Natural killer cell (primary cell): Measurements from ENCODE around the gene RC3H1. TPM values are rescaled to one million over a fixed set of nuclear protein-coding genes. Genes with fewer than 3 reads are reported as not detected.
A peak's percentile ranks its signal among the peaks of the same experiment; 100 is the strongest.

Experiments
- ATAC-seq, 3 donors: fragments of 150-1000 bp in 2 of 3; fragments of 200-7000 bp in 1 of 3; cut with Tn5 transposase; 1 replicate in 1 of 3; 2 replicates in 2 of 3; pipeline ENCODE4 v1.10.0; 2021; ENCODE audit warnings: mild to moderate bottlenecking in 2 of 3, moderate library complexity in 2 of 3
- DNase-seq, 2 donors: peaks; one replicate each; pipeline versions ENCODE4 v3.0.0 to v3.0.0-alpha.2; 2013 to 2021; ENCODE audit warnings: mixed read lengths in 1 of 2
- H3K27ac ChIP-seq: one replicate; pipeline ENCODE4 v1.5.1; 2013; ENCODE audit warnings: mild to moderate bottlenecking, low read length
- H3K27me3 ChIP-seq: one replicate; pipeline ENCODE4 v1.6.1; 2013; ENCODE audit warnings: low read length; ENCODE audit not compliant: control insufficient read depth, insufficient read depth
- H3K36me3 ChIP-seq: one replicate; pipeline ENCODE4 v1.6.1; 2013; ENCODE audit warnings: low read length; ENCODE audit not compliant: control insufficient read depth, insufficient read depth
- H3K4me1 ChIP-seq: one replicate; pipeline ENCODE4 v1.6.1; 2013; ENCODE audit warnings: low read length; ENCODE audit not compliant: control insufficient read depth, insufficient read depth
- H3K4me3 ChIP-seq: one replicate; pipeline ENCODE4 v1.5.1; 2013; ENCODE audit warnings: low read length
- H3K9me3 ChIP-seq: one replicate; pipeline ENCODE4 v1.6.1; 2013; ENCODE audit warnings: low read length; ENCODE audit not compliant: control insufficient read depth, insufficient read depth
- H3K27ac Mint-ChIP-seq, 2 donors: one replicate each; pipeline ENCODE4 v1.8.0; 2022; ENCODE audit warnings: mild to moderate bottlenecking in 2 of 2, mixed read lengths in 2 of 2, moderate library complexity in 1 of 2
- H3K27me3 Mint-ChIP-seq, 2 donors: one replicate each; pipeline ENCODE4 v1.8.0; 2022; ENCODE audit warnings: low read depth in 2 of 2, mixed read lengths in 2 of 2
- H3K36me3 Mint-ChIP-seq: one replicate; pipeline ENCODE4 v1.8.0; 2022; ENCODE audit warnings: mixed read lengths
- H3K4me1 Mint-ChIP-seq, 2 donors: one replicate each; pipeline ENCODE4 v1.8.0; 2022; ENCODE audit warnings: mixed read lengths in 2 of 2
- H3K4me3 Mint-ChIP-seq: one replicate; pipeline ENCODE4 v1.8.0; 2022; ENCODE audit warnings: mild to moderate bottlenecking, moderate library complexity, mixed read lengths
- H3K9me3 Mint-ChIP-seq, 2 donors: one replicate each; pipeline ENCODE4 v1.8.0; 2022; ENCODE audit warnings: mixed read lengths in 2 of 2
- WGBS: methylation state at CpG from one replicate; pipeline ENCODE4 v1.1.7; 2013; ENCODE audit warnings: missing lambda C conversion rate; ENCODE audit not compliant: insufficient coverage; 5-methylcytosine and 5-hydroxymethylcytosine counted together
- intact Hi-C: fragments of 100-400 bp; cut with micrococcal nuclease; formaldehyde crosslinking; loops from one replicate; pipeline ENCODE4 v1.14.2; 2022
- total RNA-seq, 4 donors: library from RNA; stranded (reverse); fragments of 120-200 nt in 1 of 4; gene quantifications; one replicate each; pipeline versions ENCODE4 v1.2.3 to v1.2.4, GENCODE V29; 2013 to 2022
- TF ChIP-seq, protein P1 (sequence below): fragments of 200-600 bp; IDR thresholded peaks from one replicate; pipeline ENCODE4 v1.8.0; 2022; ENCODE audit warnings: antibody characterized with exemption

The RC3H1 gene
- total RNA-seq, 3 donors from 2014 or later (not counting 1 experiment from before 2014, with no cell fraction given), result 67.8 to 82.1 (median 78.9) TPM

- H3K36me3 Mint-ChIP-seq, result no peaks in the 10 kb centered on the region
- no peaks in the 10 kb centered on the region for H3K9me3 Mint-ChIP-seq
- H3K4me1 Mint-ChIP-seq, result no peaks in the 10 kb centered on the region
- Histone ChIP-seq H3K36me3 (no peaks in the 10 kb centered on the region), H3K27ac (no peak overlapping the region), H3K4me3 (no peak overlapping the region), H3K9me3 (no peaks in the 10 kb centered on the region), H3K4me1 (no peaks in the 10 kb centered on the region), H3K27me3 (no peaks in the 10 kb centered on the region)
- DNase-seq, result no peak
- H3K27ac Mint-ChIP-seq, result no peak overlapping the region
- no peak overlapping the region for H3K4me3 Mint-ChIP-seq
- 98% methylated on average over 2 of the region's 2 CpGs for WGBS
- TF ChIP-seq, protein P1, sequence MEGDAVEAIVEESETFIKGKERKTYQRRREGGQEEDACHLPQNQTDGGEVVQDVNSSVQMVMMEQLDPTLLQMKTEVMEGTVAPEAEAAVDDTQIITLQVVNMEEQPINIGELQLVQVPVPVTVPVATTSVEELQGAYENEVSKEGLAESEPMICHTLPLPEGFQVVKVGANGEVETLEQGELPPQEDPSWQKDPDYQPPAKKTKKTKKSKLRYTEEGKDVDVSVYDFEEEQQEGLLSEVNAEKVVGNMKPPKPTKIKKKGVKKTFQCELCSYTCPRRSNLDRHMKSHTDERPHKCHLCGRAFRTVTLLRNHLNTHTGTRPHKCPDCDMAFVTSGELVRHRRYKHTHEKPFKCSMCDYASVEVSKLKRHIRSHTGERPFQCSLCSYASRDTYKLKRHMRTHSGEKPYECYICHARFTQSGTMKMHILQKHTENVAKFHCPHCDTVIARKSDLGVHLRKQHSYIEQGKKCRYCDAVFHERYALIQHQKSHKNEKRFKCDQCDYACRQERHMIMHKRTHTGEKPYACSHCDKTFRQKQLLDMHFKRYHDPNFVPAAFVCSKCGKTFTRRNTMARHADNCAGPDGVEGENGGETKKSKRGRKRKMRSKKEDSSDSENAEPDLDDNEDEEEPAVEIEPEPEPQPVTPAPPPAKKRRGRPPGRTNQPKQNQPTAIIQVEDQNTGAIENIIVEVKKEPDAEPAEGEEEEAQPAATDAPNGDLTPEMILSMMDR, result no peak
- intact Hi-C loops, result no loop called here
- H3K27me3 Mint-ChIP-seq, result no peaks in the 10 kb centered on the region
- no peak for ATAC-seq
Observed at GRCh38 chr1:173915596-173915995, 106.6 kb downstream of the RC3H1 start.

DNA sequence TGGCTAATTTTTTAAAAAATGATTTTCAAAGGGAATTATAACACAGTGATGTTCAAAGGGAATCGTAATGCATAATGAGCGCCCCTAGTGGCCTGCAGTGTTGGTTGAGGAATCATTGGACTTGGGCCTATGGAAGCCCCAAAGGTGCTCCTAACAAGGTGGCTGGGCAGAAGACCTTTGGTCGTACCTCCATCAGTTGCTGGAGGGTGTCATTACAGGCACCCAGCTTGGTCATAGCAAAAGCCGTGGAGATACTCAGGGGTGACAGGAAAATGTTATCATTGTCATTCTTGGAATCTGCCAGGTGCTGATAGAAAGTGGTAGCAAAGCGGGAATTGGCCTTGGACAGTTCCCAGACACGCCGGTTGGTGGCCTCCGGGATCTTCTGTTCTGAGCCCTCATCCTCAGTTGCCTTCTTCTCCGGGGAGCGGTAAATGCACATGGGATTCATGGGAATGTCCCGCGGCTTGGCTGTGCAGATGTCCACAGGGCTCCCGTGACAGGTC lies 107.7 kb downstream of the RC3H1 start:
- H3K4me3 ChIP-seq, result no peak overlapping the region
- no peaks in the 10 kb centered on the region for H3K36me3 ChIP-seq
- 93% methylated on average over 13 of the region's 13 CpGs for WGBS
- H3K9me3 ChIP-seq, result no peaks in the 10 kb centered on the region
- H3K27me3 ChIP-seq, result no peaks in the 10 kb centered on the region
- Mint-ChIP-seq H3K4me3 (no peak overlapping the region), H3K27ac (no peak overlapping the region), H3K9me3 (no peaks in the 10 kb centered on the region), H3K27me3 (no peaks in the 10 kb centered on the region), H3K4me1 (no peaks in the 10 kb centered on the region), H3K36me3 (no peaks in the 10 kb centered on the region)
- no peaks in the 10 kb centered on the region for H3K4me1 ChIP-seq
- DNase-seq (peak in 1 of 2 donors; percentile 50), ATAC-seq (peak in 1 of 3 donors; percentile 43)
- TF ChIP-seq, protein P1, result no peak
- intact Hi-C loops, result no loop called here
- H3K27ac ChIP-seq, result no peak overlapping the region

DNA sequence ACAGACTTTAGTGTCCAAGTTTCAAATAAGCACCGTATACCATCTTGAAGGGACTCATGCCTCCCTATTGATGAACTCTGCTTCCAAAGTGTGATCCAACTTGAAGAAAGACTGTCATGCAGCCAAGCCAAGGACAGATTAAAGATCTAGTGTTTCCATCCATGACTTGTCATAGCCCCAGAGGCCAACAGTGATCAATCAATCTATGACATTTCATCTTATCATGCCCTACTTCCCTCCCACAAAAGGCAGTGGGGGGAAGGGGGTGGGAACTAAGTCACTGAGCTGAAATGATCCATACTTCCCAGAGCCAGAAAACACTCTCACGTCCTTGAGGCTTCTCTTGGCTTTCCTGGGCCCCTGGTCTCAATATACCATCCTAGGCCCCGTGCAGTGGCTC lies 109.0 kb downstream of the RC3H1 start:
- 86% methylated on average over 3 of the region's 3 CpGs for WGBS

More for the DNA sequence above, 109.0 kb downstream of the RC3H1 start:
- H3K4me3 Mint-ChIP-seq, result no peak overlapping the region
- no peaks in the 10 kb centered on the region for H3K4me1 Mint-ChIP-seq
- Histone ChIP-seq H3K4me1 (no peaks in the 10 kb centered on the region), H3K36me3 (no peaks in the 10 kb centered on the region), H3K27ac (no peak overlapping the region), H3K9me3 (no peaks in the 10 kb centered on the region), H3K4me3 (no peak overlapping the region), H3K27me3 (no peaks in the 10 kb centered on the region)
- H3K27me3 Mint-ChIP-seq, result no peaks in the 10 kb centered on the region
- ATAC-seq (no peak), DNase-seq (no peak)
- H3K36me3 Mint-ChIP-seq, result no peaks in the 10 kb centered on the region
- H3K27ac Mint-ChIP-seq, result no peak overlapping the region
- H3K9me3 Mint-ChIP-seq, result no peaks in the 10 kb centered on the region
- intact Hi-C loops, result no loop called here
- TF ChIP-seq, protein P1, result no peak
